GM18499 (cell line): ENCODE results near the gene DSC2.
"Not testable (repeated sequence)": the region's sequence is repeated elsewhere in the genome, so short reads cannot be mapped to it uniquely, and the experiment has no call there.

Source experiments
- ATAC-seq: cut with Tn5 transposase; IDR thresholded peaks from one replicate; pipeline ENCODE4 v1.9.1; 2021; ENCODE audit warnings: moderate number of reproducible peaks; ENCODE audit not compliant: insufficient read depth, unreplicated experiment

The DSC2 gene

DNA sequence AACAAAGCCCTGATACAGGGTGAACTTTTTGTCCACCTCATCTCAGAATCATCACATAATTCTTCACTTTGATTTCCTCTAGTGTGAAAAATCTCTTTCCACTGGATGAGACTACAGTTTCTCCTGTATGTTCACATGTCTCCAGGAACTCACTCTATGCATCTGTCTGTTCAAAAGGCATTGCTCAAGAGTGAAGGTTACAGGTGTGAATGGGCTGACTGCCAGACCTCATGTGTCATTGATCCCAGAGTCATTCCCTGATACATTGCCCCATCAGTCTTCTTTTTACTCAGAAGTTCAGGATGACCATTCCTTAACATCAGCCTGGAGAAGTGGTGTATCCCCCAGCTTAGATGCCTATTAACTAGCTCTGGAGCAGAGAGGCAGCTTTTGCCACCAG, 55.3 kb downstream of the DSC2 start:
- no peak for ATAC-seq

DNA sequence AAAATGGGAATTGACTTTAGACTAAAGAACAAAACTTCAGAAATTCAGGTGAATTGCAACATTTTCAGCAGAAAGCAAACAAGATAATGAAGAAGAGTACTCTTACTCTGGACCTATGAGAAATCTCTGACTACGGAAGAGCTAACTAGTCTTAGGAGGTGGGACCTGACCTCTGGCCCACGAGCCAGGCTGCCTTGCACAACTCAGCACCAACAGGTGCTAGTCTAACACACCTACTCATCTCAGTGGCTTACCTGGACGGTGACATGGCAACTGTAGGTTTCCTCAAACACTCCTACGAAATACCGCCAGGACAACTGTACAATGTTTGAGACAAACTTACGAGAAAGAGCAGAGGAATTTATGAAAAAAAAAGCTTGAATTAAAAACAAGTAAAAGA, 56.6 kb downstream of the DSC2 start:
- ATAC-seq = no peak

DNA sequence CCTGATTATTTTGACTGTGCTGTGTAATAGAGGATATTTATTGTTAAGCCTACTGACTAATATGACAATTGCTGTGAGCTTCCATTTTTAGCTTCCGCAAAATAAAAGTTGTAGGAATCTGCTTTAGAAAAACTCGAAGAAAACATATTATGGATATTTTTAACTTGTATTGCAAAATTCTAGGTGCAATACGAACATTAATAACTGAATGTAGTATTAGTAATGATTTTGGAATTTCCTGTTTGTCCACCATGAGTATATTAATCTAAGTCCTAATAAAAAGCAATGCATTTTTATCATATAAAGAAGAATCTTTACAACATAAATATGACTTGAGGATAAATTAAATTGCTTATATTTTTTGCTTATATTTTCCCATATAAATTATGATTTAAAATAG, 57.3 kb downstream of the DSC2 start:
- ATAC-seq = no peak

- ATAC-seq = no peak
Observed at GRCh38 chr18:31043709-31044108, 58.5 kb downstream of the DSC2 start.

- no peak for ATAC-seq
Observed at GRCh38 chr18:31042406-31043181, 59.6 kb downstream of the DSC2 start, which contains the start of gene DSC3. TSS of gene DSC3 (minus strand) at chr18:31042742. CDS start at chr18:31042660, 82 bp downstream.

DNA sequence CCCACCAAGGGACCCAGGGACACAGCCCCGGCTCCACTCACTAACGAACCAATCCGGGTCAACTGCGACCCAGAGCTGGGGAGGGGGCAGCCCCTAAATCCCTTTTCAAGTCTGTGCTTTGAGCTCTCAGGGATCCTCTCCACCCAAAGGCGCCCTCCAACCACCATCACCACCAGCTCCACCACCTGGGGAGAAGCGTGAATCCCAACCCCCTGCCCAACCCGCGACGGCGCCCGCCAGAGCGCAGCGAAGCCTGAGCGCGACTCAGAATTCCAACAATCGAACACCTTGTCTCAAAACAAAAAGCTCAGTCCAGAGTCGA, 60.2 kb downstream of the DSC2 start:
- no peak for ATAC-seq

GRCh38 chr18:31041271-31042083, 60.7 kb downstream of the DSC2 start:
- no peak for ATAC-seq

- ATAC-seq = no peak
Observed at GRCh38 chr18:31040686-31041270, 61.4 kb downstream of the DSC2 start.

DNA sequence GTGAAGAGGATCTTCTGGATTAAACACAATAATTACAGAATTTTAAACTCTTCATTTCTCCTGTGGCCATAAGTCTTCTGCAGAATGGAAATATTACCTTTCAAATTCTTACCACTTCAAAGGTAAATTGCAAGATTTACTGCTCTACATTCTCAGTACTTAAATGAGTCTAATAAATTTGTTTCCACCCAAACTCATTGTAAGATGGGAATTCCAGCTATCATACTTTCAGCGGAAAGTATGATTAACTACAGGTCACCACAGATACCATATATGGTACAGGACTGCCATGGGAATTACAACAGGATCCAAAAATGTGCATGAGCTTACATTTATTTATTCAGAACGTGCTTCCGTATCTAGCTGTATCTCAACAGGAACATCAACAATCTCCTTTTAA, 62.8 kb downstream of the DSC2 start:
- no peak for ATAC-seq

GRCh38 chr18:31037686-31038085, 64.5 kb downstream of the DSC2 start:
- ATAC-seq = not testable (repeated sequence)

- ATAC-seq = no peak
Observed at GRCh38 chr18:31034541-31034940, 67.7 kb downstream of the DSC2 start.

DNA sequence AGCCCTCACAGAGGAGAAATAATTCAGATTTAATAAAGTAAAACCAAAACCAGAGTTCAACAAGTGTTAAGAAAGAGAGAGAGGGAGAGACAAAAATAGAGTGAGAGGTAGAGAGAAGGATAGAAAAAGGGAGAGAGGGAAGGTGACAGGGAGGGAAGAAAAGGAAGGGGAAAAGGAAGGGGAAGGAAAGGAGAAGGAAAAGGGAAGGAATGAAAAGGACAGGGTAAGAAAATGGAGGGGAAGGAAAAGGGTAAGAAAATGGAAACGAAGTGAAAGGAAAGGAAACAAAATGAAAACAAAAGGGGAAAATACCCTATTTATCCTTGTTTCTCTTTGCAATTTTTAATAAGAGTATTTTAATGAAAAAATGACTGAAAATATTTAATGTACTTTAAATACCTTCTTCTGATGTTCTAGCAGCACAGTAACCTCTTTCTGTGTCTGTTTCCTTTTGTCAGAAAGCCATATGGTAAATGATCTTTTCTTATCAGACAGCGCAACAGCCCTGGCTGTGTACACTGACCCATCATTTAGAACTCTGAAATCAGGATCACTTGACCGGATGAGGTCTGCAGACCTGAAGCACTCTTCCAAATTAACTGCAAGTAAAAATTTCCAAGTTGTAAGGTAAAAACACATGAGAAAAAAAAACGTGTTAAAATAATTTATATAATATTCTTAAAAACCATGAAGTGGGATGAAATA, 71.5 kb downstream of the DSC2 start:
- no peak for ATAC-seq

GRCh38 chr18:31015715-31016434, 86.3 kb downstream of the DSC2 start:
- ATAC-seq = no peak

DNA sequence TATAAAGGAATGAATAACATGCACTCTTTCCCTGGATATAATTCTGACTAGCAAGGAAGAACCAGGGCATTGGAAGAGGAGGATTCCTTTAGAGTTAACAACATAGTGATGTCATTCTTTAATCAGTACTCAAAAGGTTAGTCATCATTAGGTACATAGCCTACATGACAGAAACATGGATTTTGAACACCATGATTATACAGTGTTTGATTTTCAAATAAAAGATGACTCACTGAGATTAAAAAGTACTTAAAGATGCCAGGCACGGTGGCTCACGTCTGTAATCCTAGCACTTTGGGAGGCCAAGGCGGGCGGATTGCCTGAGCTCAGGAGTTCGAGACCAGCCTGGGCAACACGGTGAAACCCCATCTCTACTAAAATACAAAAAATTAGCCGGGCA, 90.8 kb downstream of the DSC2 start:
- ATAC-seq = not testable (repeated sequence)

DNA sequence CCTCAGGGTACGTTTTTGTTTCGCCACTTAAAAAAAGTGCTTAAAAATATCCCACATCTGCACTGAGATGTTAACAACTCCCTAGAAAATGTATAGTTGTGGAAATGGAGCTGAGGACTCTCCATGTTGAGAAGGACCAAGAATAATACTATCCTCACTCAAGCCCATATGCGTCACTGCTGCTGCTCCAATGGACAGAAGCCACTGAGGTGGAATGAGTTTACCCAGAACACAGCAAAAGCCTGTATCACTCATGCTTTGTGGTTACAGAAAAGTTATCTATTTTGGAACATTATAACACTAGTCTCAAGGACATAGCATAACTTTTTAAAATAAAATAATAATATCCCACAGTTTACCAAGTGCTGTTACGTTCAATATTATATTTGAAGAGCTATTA, 91.6 kb downstream of the DSC2 start:
- ATAC-seq = no peak
